K562 (cell line): ENCODE results near the gene INHBC. TPM values are rescaled to one million over a fixed set of nuclear protein-coding genes. Genes with fewer than 3 reads are reported as not detected.

Experiments used
- ATF1 ChIP-seq, 2 experiments: fragments of 450-650 bp in 1 of 2; IDR thresholded peaks; 2 replicates each; pipeline ENCODE4 v1.6.1; 2016; ENCODE audit warnings: missing compliant biosample characterization in 1 of 2, missing genetic modification characterization in 1 of 2
- GATA2 ChIP-seq: sonication (generic); formaldehyde crosslinking; IDR thresholded peaks from 2 replicates; pipeline ENCODE4 v1.4.0; 2020; ENCODE audit warnings: mild to moderate bottlenecking, missing genetic modification reagents
- NCOA2 ChIP-seq, 2 experiments: fragments of 450-650 bp; IDR thresholded peaks; 2 replicates each; pipeline ENCODE4 v1.6.1; 2018; ENCODE audit warnings: mild to moderate bottlenecking in 2 of 2, moderate library complexity in 1 of 2; ENCODE audit not compliant: partially characterized antibody in 2 of 2
- XRCC3 ChIP-seq: fragments of 450-650 bp; IDR thresholded peaks from 2 replicates; pipeline ENCODE4 v1.6.1; 2017; ENCODE audit warnings: mild to moderate bottlenecking, moderate library complexity
- polyA plus RNA-seq, 8 experiments: library from polyadenylated mRNA; depleted of rRNA in 4 of 8; stranded (reverse) in 5 of 8; unstranded in 3 of 8; fragments of >200 nt; fragmentation: Nextera tagmentation in 2 of 8; fragmentation: Illumina TruSeq in 1 of 8; extraction: Ambion mirVana in 2 of 8; extraction: Trizol in 1 of 8; gene quantifications; 2 replicates each; pipeline versions ENCODE4 v1.2.1 to v1.2.3, GENCODE V29; 2011 to 2014; ENCODE audit warnings: inconsistent platforms in 1 of 8, missing spikeins in 1 of 8
- total RNA-seq, 7 experiments: library from RNA; depleted of rRNA in 6 of 7; stranded (reverse); fragments of >200 nt in 6 of 7; fragmentation: Illumina TruSeq in 2 of 7; extraction: Trizol in 2 of 7; gene quantifications; 2 replicates each; pipeline versions ENCODE4 v1.2.1 to v1.2.3, GENCODE V29; 2011 to 2021; ENCODE audit warnings: low replicate concordance in 1 of 7
- TF ChIP-seq, protein P1 (sequence below): fragments of 450-650 bp; IDR thresholded peaks from 2 replicates; pipeline ENCODE4 v1.6.1; 2016; ENCODE audit warnings: mild to moderate bottlenecking, moderate library complexity
- TF ChIP-seq, protein P2 (sequence below): IDR thresholded peaks from 2 replicates; pipeline ENCODE4 v1.6.1; 2012; ENCODE audit warnings: low read depth, low read length, improper control_type of control experiment, borderline replicate concordance

INHBC gene
- total and polyA plus RNA-seq, 9 of the 15 experiments (the other 6 are each of a cell fraction or from before 2014, with no cell fraction given) = 0.07 to 0.24 (median 0.15) TPM; not detected in 4

DNA sequence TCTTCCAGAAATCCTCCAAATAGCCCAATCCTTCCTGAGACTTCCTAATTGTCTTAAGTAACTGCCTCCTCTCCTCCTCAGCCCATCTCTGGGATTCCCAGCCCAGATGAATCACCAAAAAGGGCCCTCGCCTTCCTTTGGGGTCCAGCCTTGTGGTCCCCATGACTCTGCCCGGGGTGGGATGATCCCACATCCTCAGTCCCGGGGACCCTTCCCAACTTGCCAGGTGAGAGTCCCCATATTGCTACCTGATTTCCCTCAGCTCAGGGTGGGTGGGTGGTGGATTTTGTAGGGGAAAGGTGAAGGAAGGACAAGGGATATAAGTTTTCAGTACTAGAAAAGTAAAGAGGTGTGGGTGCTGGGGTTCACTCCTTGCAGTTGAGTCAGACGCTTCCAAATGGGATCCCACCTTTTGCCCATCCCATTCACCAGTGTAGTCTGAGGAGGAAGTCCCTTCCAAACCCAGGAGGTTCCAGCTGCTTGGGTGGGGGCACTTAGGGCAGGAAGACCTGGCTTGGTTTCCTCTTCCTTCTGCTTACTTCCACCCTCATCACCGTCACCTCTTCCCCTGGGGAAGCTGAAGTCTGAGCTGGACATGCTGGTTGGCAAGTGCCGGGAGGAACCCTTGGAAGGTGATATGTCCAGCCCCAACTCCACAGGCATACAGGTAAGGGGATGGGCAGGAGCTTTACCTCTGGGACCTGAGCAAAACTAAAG lies 30.6 kb downstream of the INHBC start (continued):
- TF ChIP-seq, protein P1, sequence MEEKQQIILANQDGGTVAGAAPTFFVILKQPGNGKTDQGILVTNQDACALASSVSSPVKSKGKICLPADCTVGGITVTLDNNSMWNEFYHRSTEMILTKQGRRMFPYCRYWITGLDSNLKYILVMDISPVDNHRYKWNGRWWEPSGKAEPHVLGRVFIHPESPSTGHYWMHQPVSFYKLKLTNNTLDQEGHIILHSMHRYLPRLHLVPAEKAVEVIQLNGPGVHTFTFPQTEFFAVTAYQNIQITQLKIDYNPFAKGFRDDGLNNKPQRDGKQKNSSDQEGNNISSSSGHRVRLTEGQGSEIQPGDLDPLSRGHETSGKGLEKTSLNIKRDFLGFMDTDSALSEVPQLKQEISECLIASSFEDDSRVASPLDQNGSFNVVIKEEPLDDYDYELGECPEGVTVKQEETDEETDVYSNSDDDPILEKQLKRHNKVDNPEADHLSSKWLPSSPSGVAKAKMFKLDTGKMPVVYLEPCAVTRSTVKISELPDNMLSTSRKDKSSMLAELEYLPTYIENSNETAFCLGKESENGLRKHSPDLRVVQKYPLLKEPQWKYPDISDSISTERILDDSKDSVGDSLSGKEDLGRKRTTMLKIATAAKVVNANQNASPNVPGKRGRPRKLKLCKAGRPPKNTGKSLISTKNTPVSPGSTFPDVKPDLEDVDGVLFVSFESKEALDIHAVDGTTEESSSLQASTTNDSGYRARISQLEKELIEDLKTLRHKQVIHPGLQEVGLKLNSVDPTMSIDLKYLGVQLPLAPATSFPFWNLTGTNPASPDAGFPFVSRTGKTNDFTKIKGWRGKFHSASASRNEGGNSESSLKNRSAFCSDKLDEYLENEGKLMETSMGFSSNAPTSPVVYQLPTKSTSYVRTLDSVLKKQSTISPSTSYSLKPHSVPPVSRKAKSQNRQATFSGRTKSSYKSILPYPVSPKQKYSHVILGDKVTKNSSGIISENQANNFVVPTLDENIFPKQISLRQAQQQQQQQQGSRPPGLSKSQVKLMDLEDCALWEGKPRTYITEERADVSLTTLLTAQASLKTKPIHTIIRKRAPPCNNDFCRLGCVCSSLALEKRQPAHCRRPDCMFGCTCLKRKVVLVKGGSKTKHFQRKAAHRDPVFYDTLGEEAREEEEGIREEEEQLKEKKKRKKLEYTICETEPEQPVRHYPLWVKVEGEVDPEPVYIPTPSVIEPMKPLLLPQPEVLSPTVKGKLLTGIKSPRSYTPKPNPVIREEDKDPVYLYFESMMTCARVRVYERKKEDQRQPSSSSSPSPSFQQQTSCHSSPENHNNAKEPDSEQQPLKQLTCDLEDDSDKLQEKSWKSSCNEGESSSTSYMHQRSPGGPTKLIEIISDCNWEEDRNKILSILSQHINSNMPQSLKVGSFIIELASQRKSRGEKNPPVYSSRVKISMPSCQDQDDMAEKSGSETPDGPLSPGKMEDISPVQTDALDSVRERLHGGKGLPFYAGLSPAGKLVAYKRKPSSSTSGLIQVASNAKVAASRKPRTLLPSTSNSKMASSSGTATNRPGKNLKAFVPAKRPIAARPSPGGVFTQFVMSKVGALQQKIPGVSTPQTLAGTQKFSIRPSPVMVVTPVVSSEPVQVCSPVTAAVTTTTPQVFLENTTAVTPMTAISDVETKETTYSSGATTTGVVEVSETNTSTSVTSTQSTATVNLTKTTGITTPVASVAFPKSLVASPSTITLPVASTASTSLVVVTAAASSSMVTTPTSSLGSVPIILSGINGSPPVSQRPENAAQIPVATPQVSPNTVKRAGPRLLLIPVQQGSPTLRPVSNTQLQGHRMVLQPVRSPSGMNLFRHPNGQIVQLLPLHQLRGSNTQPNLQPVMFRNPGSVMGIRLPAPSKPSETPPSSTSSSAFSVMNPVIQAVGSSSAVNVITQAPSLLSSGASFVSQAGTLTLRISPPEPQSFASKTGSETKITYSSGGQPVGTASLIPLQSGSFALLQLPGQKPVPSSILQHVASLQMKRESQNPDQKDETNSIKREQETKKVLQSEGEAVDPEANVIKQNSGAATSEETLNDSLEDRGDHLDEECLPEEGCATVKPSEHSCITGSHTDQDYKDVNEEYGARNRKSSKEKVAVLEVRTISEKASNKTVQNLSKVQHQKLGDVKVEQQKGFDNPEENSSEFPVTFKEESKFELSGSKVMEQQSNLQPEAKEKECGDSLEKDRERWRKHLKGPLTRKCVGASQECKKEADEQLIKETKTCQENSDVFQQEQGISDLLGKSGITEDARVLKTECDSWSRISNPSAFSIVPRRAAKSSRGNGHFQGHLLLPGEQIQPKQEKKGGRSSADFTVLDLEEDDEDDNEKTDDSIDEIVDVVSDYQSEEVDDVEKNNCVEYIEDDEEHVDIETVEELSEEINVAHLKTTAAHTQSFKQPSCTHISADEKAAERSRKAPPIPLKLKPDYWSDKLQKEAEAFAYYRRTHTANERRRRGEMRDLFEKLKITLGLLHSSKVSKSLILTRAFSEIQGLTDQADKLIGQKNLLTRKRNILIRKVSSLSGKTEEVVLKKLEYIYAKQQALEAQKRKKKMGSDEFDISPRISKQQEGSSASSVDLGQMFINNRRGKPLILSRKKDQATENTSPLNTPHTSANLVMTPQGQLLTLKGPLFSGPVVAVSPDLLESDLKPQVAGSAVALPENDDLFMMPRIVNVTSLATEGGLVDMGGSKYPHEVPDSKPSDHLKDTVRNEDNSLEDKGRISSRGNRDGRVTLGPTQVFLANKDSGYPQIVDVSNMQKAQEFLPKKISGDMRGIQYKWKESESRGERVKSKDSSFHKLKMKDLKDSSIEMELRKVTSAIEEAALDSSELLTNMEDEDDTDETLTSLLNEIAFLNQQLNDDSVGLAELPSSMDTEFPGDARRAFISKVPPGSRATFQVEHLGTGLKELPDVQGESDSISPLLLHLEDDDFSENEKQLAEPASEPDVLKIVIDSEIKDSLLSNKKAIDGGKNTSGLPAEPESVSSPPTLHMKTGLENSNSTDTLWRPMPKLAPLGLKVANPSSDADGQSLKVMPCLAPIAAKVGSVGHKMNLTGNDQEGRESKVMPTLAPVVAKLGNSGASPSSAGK = no peak
- no peak for TF ChIP-seq XRCC3
- TF ChIP-seq, protein P2, sequence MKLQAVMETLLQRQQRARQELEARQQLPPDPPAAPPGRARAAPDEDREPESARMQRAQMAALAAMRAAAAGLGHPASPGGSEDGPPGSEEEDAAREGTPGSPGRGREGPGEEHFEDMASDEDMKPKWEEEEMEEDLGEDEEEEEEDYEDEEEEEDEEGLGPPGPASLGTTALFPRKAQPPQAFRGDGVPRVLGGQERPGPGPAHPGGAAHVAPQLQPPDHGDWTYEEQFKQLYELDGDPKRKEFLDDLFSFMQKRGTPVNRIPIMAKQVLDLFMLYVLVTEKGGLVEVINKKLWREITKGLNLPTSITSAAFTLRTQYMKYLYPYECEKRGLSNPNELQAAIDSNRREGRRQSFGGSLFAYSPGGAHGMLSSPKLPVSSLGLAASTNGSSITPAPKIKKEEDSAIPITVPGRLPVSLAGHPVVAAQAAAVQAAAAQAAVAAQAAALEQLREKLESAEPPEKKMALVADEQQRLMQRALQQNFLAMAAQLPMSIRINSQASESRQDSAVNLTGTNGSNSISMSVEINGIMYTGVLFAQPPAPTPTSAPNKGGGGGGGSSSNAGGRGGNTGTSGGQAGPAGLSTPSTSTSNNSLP = no peak
- TF ChIP-seq GATA2 = no peak
- TF ChIP-seq NCOA2 (IDR thresholded peaks at IDR 0.05; ENCODE audit: partially characterized antibody in 2 of 2) = no peak
- TF ChIP-seq ATF1 (CRISPR knock-in tag; IDR thresholded peaks at IDR 0.05) = no peak
- no peak for TF ChIP-seq ATF1 (tag; IDR thresholded peaks at IDR 0.05)
- TF ChIP-seq, all 486 proteins: peak for 0
